ENCODE data around the gene UBA1. TPM values are rescaled to one million over a fixed set of nuclear protein-coding genes. Genes with fewer than 3 reads are reported as not detected.

The UBA1 gene
- total and polyA plus RNA-seq, 10 of the 15 experiments (the other 5 are each of a cell fraction or from before 2014, with no cell fraction given): 60.4 to 314 (median 216) TPM

- in situ Hi-C loops (cut with MboI): loop anchor here (10.0 to 25.0 kb wide), 2 partner anchors 426 to 1718 kb away; no protein-coding TSS in a partner anchor
- H3K27ac ChIP-seq (ENCODE audit: control insufficient read depth, insufficient read depth): peak overlapping the region; percentile 96
- ChIA-PET RAD21 (ENCODE audit: unreplicated experiment) (no interaction called here), CTCF (no interaction called here), POLR2A (interaction anchor here (0.6 to 3.2 kb wide), 5 partner anchors 27 to 628 kb away, joined by 3 to 25 read pairs (median 4); partner anchors contain the start of gene RBM10), SMC1A (ENCODE audit: uncharacterized antibody, unreplicated experiment) (no interaction called here)
- no peaks in the 10 kb centered on the region for H3K27me3 ChIP-seq (replicated peaks in 1 of 2; ENCODE audit: control insufficient read depth in 2 of 2, insufficient read depth in 2 of 2, low read length in 1 of 2)
- peaks cover 41% of the 10 kb centered on the region for H3K79me2 ChIP-seq (ENCODE audit: control insufficient read depth, insufficient read depth, low read length)
- FAIRE-seq: no peak
- WGBS (ENCODE audit: insufficient coverage, insufficient replicate concordance, low lambda C conversion rate, missing lambda C conversion rate): 6% methylated on average over 52 of the region's 60 CpGs
- peak overlapping the region; percentile 88 for H3K4me3 ChIP-seq
- H3K9ac ChIP-seq (ENCODE audit: control insufficient read depth, insufficient read depth, low read length): peak overlapping the region; percentile 88
- peak; percentile 2 for ATAC-seq
- no peaks in the 10 kb centered on the region for H3K9me3 ChIP-seq (replicated peaks; ENCODE audit: control insufficient read depth, insufficient read depth, low read length)
- intact Hi-C loops (cut with micrococcal nuclease; ENCODE audit: unreplicated experiment): loop anchor here (2.0 kb wide), 1 partner anchor 26 kb away; the partner anchor contains the start of gene UBA1
- peaks cover 8% of the 10 kb centered on the region; the same call in 1 of the 2 replicates for H3K4me1 ChIP-seq (ENCODE audit: control insufficient read depth, insufficient read depth, low read length)
- peak overlapping the region; percentile 75 for H3K4me2 ChIP-seq (ENCODE audit: control insufficient read depth, insufficient read depth)
- BruUV-seq (replicated peaks): no TSS peak
- peak overlapping the region; percentile 96 for H2AFZ ChIP-seq (ENCODE audit: control insufficient read depth, low read depth, low read length)
- no peak for DNase-seq (ENCODE audit: low read depth, low spot score)
- H4K20me1 ChIP-seq (ENCODE audit: control insufficient read depth, insufficient read depth): peaks cover 18% of the 10 kb centered on the region
- peaks cover 25 to 26% of the 10 kb centered on the region in 2 experiments for H3K36me3 ChIP-seq (ENCODE audit: control insufficient read depth in 2 of 2, insufficient read depth in 2 of 2, low read length in 1 of 2)
- TF ChIP-seq ZNF384 (IDR thresholded peaks at IDR 0.05; ENCODE audit: borderline replicate concordance, low read depth, low read length) (no peak), ZSCAN29 (IDR thresholded peaks at IDR 0.05) (0 out of 2 replicates have a peak, but pooled peaks have one; percentile 54), HDGF (IDR thresholded peaks at IDR 0.05) (peak; percentile 47; the same call in 1 of the 2 replicates), NR2C1 (IDR thresholded peaks at IDR 0.05) (peak; percentile 74), TAF1 (IDR thresholded peaks at IDR 0.05; ENCODE audit: borderline replicate concordance, low read depth, low read length) (peak; percentile 6; the same call in 1 of the 2 replicates), LARP7 (IDR thresholded peaks at IDR 0.05) (peak; percentile 67), POLR2A (IDR thresholded peaks at IDR 0.05; ENCODE audit: low read depth, low read length) (peak; percentile 15; the same call in 1 of the 2 replicates), BACH1 (IDR thresholded peaks at IDR 0.05; ENCODE audit: borderline replicate concordance) (peak; percentile 24; the same call in 1 of the 2 replicates), PML (IDR thresholded peaks at IDR 0.05; ENCODE audit: low read length) (peak; percentile 39; the same call in 1 of the 2 replicates), WRNIP1 (IDR thresholded peaks at IDR 0.05; ENCODE audit: borderline replicate concordance, low read depth, low read length) (no peak), EZH2 (IDR thresholded peaks at IDR 0.05; ENCODE audit: borderline replicate concordance, control insufficient read depth, low read depth, low read length) (no peak), GATAD2B (conservative IDR thresholded peaks at IDR 0.05; ENCODE audit: low read depth) (peak; percentile 79; the same call in 1 of the 2 replicates), CEBPZ (IDR thresholded peaks at IDR 0.05; ENCODE audit: low read depth, low read length) (no peak), ZNF217 (IDR thresholded peaks at IDR 0.05) (no peak), PAX8 (IDR thresholded peaks at IDR 0.05) (no peak), ATF3 (IDR thresholded peaks at IDR 0.05; ENCODE audit: borderline replicate concordance, extremely low read depth, low read depth, low read length) (no peak), NR2F1 (conservative IDR thresholded peaks at IDR 0.05) (peak; percentile 76), NKRF (conservative IDR thresholded peaks at IDR 0.05) (peak; percentile 32), BRCA1 (IDR thresholded peaks at IDR 0.05; ENCODE audit: low read depth, low read length) (no peak)
These were observed 25.5 kb downstream of the UBA1 start for GRCh38 chrX:47218920-47219815.

Measured in GM12878 (cell line).